HepG2 (cell line): ENCODE results near the gene C2orf80. TPM values are rescaled to one million over a fixed set of nuclear protein-coding genes. Genes with fewer than 3 reads are reported as not detected.

Experiments used
- CREBL2 ChIP-seq: sonication (generic); formaldehyde crosslinking; IDR thresholded peaks from 2 replicates; pipeline ENCODE4 v1.8.1; 2023; ENCODE audit warnings: missing genetic modification reagents, mild to moderate bottlenecking, borderline replicate concordance
- DNMT3B ChIP-seq: conservative IDR thresholded peaks from 2 replicates; pipeline ENCODE4 v1.6.1; 2016; ENCODE audit warnings: missing biosample characterization, control low read depth
- EP300 ChIP-seq, 3 experiments: sonication (generic) in 1 of 3; formaldehyde crosslinking in 1 of 3; IDR thresholded peaks; 2 replicates each; pipeline versions ENCODE4 v1.5.1 to v1.6.1; 2011 to 2020; ENCODE audit warnings: low read depth in 2 of 3, low read length in 2 of 3, borderline replicate concordance in 1 of 3, improper control_type of control experiment in 1 of 3, mild to moderate bottlenecking in 1 of 3, missing genetic modification reagents in 1 of 3, moderate library complexity in 1 of 3
- HIC2 ChIP-seq: sonication (generic); formaldehyde crosslinking; IDR thresholded peaks from 2 replicates; pipeline ENCODE4 v1.9.0; 2022; ENCODE audit warnings: low read depth, missing genetic modification reagents
- JARID2 ChIP-seq: sonication (generic); formaldehyde crosslinking; IDR thresholded peaks from 2 replicates; pipeline ENCODE4 v1.8.1; 2023; ENCODE audit warnings: missing genetic modification reagents, inconsistent platforms; ENCODE audit not compliant: insufficient replicate concordance
- MEIS1 ChIP-seq: sonication (generic); formaldehyde crosslinking; IDR thresholded peaks from 2 replicates; pipeline ENCODE4 v1.9.0; 2021; ENCODE audit warnings: mild to moderate bottlenecking, missing genetic modification reagents, moderate library complexity, borderline replicate concordance
- SMARCE1 ChIP-seq: fragments of 450-650 bp; IDR thresholded peaks from 2 replicates; pipeline ENCODE4 v1.6.1; 2017; ENCODE audit warnings: borderline replicate concordance
- TAF15 ChIP-seq: fragments of 200-400 bp; formaldehyde crosslinking; IDR thresholded peaks from one replicate; pipeline ENCODE4 v1.6.1; 2018; ENCODE audit warnings: mild to moderate bottlenecking, low read depth, low read length; ENCODE audit not compliant: poor library complexity, severe bottlenecking
- ZBTB37 ChIP-seq: sonication (generic); formaldehyde crosslinking; IDR thresholded peaks from 2 replicates; pipeline ENCODE4 v1.4.0; 2020; ENCODE audit warnings: mild to moderate bottlenecking, missing genetic modification reagents
- ZNF160 ChIP-seq: sonication (generic); formaldehyde crosslinking; IDR thresholded peaks from 2 replicates; pipeline ENCODE4 v1.8.0; 2022; ENCODE audit warnings: mild to moderate bottlenecking, inconsistent platforms, missing genetic modification reagents
- ZNF441 ChIP-seq: sonication (generic); formaldehyde crosslinking; IDR thresholded peaks from 2 replicates; pipeline ENCODE4 v1.7.0; 2021; ENCODE audit warnings: missing genetic modification reagents, borderline replicate concordance
- ZNF576 ChIP-seq: sonication (generic); formaldehyde crosslinking; IDR thresholded peaks from 2 replicates; pipeline ENCODE4 v1.4.0; 2020; ENCODE audit warnings: mild to moderate bottlenecking, missing genetic modification reagents
- ZNF639 ChIP-seq: conservative IDR thresholded peaks from 2 replicates; pipeline ENCODE4 v1.6.1; 2018; ENCODE audit warnings: missing genetic modification reagents
- ZNF761 ChIP-seq: sonication (generic); formaldehyde crosslinking; conservative IDR thresholded peaks from 2 replicates; pipeline ENCODE4 v1.4.0; 2020; ENCODE audit warnings: mild to moderate bottlenecking, missing genetic modification reagents
- ZNF770 ChIP-seq: sonication (generic); formaldehyde crosslinking; IDR thresholded peaks from 2 replicates; pipeline ENCODE4 v1.5.0; 2020; ENCODE audit warnings: mild to moderate bottlenecking, missing genetic modification reagents
- ZNF781 ChIP-seq: sonication (generic); formaldehyde crosslinking; IDR thresholded peaks from 2 replicates; pipeline ENCODE4 v1.5.1; 2020; ENCODE audit warnings: borderline replicate concordance, mild to moderate bottlenecking, missing genetic modification reagents; ENCODE audit errors: not compliant biosample characterization
- ZNF800 ChIP-seq: sonication (generic); formaldehyde crosslinking; IDR thresholded peaks from 2 replicates; pipeline ENCODE4 v1.4.0; 2020; ENCODE audit warnings: missing genetic modification reagents
- polyA plus RNA-seq, 8 experiments: library from polyadenylated mRNA; depleted of rRNA in 3 of 8; stranded (reverse) in 7 of 8; unstranded in 1 of 8; fragments of >200 nt; fragmentation: Illumina TruSeq in 4 of 8; extraction: Trizol in 4 of 8; gene quantifications; 2 replicates each; pipeline versions ENCODE4 v1.2.1 to v1.2.3, GENCODE V29; 2011 to 2016; ENCODE audit warnings: low read depth in 4 of 8, missing spikeins in 1 of 8, mixed read lengths in 1 of 8; ENCODE audit not compliant: insufficient read depth in 1 of 8
- total RNA-seq, 5 experiments: library from RNA; depleted of rRNA; stranded (reverse); fragments of >200 nt; fragmentation: Illumina TruSeq; extraction: Trizol; gene quantifications; 2 replicates each; pipeline ENCODE4 v1.2.3, GENCODE V29; 2016; ENCODE audit warnings: low read depth in 1 of 5

Gene C2orf80
- total and polyA plus RNA-seq, 2 of the 13 experiments (the other 11 are each of a cell fraction or from before 2014, with no cell fraction given), result not detected

- TF ChIP-seq ZNF770 (peak; percentile 100), ZNF639 (CRISPR knock-in tag) (no peak), ZNF781 (CRISPR knock-in tag) (no peak), ZNF761 (no peak), CREBL2 (CRISPR knock-in tag) (no peak), ZNF441 (no peak), ZBTB37 (CRISPR knock-in tag) (no peak), HIC2 (CRISPR knock-in tag) (no peak), TAF15 (no peak), ZNF160 (CRISPR knock-in tag) (no peak), EP300 (IDR thresholded peaks at IDR 0.05; ENCODE audit: low read depth in 2 of 2, low read length in 2 of 2) (peak in 1 of 2 experiments; percentile 48; a peak in 1 of 4 replicates), EP300 (CRISPR knock-in tag; IDR thresholded peaks at IDR 0.05; ENCODE audit: borderline replicate concordance) (peak; percentile 82), SMARCE1 (no peak), MEIS1 (CRISPR knock-in tag) (no peak), JARID2 (CRISPR knock-in tag) (no peak), ZNF576 (no peak), ZNF800 (CRISPR knock-in tag) (0 out of 2 replicates have a peak, but pooled peaks have one; percentile 27), DNMT3B (CRISPR knock-in tag) (no peak)
Observed at GRCh38 chr2:208142925-208143799, 46.7 kb downstream of the C2orf80 start (continued).
